ENCODE measurements around the gene MRPL36. TPM values are rescaled to one million over a fixed set of nuclear protein-coding genes. Genes with fewer than 3 reads are reported as not detected.

MRPL36 gene
- total and polyA plus RNA-seq, 7 experiments from 2014 or later = 14.1 to 77.5 (median 32.4) TPM

- ChIA-PET CTCF (interaction anchor here (0.6 kb wide), 1 partner anchor 22 kb away, joined by 5 read pairs; no protein-coding TSS in a partner anchor), POLR2A (no interaction called here)
- Histone ChIP-seq H3K27me3 (ENCODE audit: control insufficient read depth in 2 of 2, insufficient read depth in 2 of 2, low read length in 2 of 2) (no peaks in the 10 kb centered on the region), H3K4me1 (ENCODE audit: control insufficient read depth in 2 of 2, insufficient read depth in 2 of 2, low read length in 2 of 2) (peaks cover 25 to 26% of the 10 kb centered on the region in 2 donors), H3K27ac (ENCODE audit: low read depth, low read length) (no peak overlapping the region), H3K36me3 (ENCODE audit: control insufficient read depth in 2 of 3, insufficient read depth in 3 of 3, low read length in 3 of 3) (peaks cover 0 to 32% (median 4%) of the 10 kb centered on the region in 3 experiments), H3K4me3 (ENCODE audit: low read length) (no peak overlapping the region), H3K9me3 (ENCODE audit: control insufficient read depth in 2 of 3, low read length in 3 of 3) (no peaks in the 10 kb centered on the region)
- H3K4me1 Mint-ChIP-seq = peaks cover 41 to 63% (median 53%) of the 10 kb centered on the region in 7 donors
- no peak for ATAC-seq
- H3K4me3 Mint-ChIP-seq = peak overlapping the region in 5 of 10 donors; percentile 2 to 45 (median 39)
- peak overlapping the region in 5 of 9 donors; percentile 14 to 57 (median 38) for H3K27ac Mint-ChIP-seq
- H3K36me3 Mint-ChIP-seq = peaks cover 0 to 17% (median 3%) of the 10 kb centered on the region in 5 donors
- intact Hi-C loops (cut with micrococcal nuclease) = loop anchor here in 1 of 2 donors (10.0 kb wide), 1 partner anchor 1012 kb away; the partner anchor contains the start of gene ZDHHC11B
- peaks cover 0 to 3% (median 0%) of the 10 kb centered on the region in 11 donors for H3K9me3 Mint-ChIP-seq
- DNase-seq = no peak
- H3K27me3 Mint-ChIP-seq = no peaks in the 10 kb centered on the region
Measured at GRCh38 chr5:1797103-1797800, 2.4 kb downstream of the MRPL36 start.

DNA sequence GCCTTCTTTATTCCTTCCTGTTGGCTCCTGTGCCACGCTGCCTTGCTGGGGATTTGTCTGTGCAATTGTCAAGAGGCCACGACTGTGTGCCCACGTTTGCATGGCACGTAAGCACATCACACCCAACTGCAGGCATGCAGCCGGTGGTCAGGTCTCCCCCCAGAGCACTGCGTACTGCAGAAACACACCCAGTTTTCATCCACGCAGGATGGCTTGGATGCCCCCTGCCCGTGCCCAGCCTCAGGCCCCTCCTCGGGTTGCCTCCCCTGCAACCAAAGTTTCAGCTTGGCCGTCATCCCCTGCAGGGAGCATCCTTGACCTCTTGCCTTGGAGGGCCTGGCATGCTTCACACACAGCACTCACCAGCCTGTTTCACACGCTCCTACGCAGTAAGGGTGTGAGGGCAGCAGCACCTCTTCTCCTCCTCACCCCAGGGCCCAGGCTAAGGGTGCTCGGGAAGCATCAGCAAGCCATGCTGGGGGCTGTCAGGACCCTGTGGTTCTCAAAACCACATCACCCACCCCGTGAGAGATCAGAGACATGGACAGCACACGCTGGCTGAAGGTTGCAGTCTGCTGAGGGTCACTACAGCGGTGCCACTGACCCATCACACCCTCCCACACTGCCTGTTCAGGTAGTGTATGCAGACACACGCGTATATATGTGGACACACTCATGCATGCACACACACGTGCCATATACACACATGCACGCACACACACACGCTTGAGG is 3.1 kb downstream of the MRPL36 start:
- H3K27ac Mint-ChIP-seq = peak overlapping the region in 5 of 9 donors; percentile 34 to 81 (median 57)
- H3K4me3 Mint-ChIP-seq = peak overlapping the region in 3 of 10 donors; percentile 2 to 41 (median 4)
- Histone ChIP-seq H3K36me3 (ENCODE audit: control insufficient read depth in 2 of 3, insufficient read depth in 3 of 3, low read length in 3 of 3) (peaks cover 0 to 31% (median 4%) of the 10 kb centered on the region in 3 experiments), H3K4me1 (ENCODE audit: control insufficient read depth in 2 of 2, insufficient read depth in 2 of 2, low read length in 2 of 2) (peaks cover 22 to 29% of the 10 kb centered on the region in 2 donors), H3K9me3 (ENCODE audit: control insufficient read depth in 2 of 3, low read length in 3 of 3) (no peaks in the 10 kb centered on the region), H3K4me3 (ENCODE audit: low read length) (no peak overlapping the region), H3K27ac (ENCODE audit: low read depth, low read length) (no peak overlapping the region), H3K27me3 (ENCODE audit: control insufficient read depth in 2 of 2, insufficient read depth in 2 of 2, low read length in 2 of 2) (no peaks in the 10 kb centered on the region)
- H3K4me1 Mint-ChIP-seq = peaks cover 42 to 64% (median 55%) of the 10 kb centered on the region in 7 donors
- peaks cover 0 to 3% (median 0%) of the 10 kb centered on the region in 11 donors for H3K9me3 Mint-ChIP-seq
- peaks cover 0 to 19% (median 3%) of the 10 kb centered on the region in 5 donors for H3K36me3 Mint-ChIP-seq
- ChIA-PET CTCF (no interaction called here), POLR2A (no interaction called here)
- DNase-seq = no peak
- no peaks in the 10 kb centered on the region for H3K27me3 Mint-ChIP-seq
- no peak for ATAC-seq
- intact Hi-C loops (cut with micrococcal nuclease) = loop anchor here in 1 of 2 donors (10.0 kb wide), 1 partner anchor 1012 kb away; the partner anchor contains the start of gene ZDHHC11B

GRCh38 chr5:1795931-1796330 is 3.7 kb downstream of the MRPL36 start:
- ATAC-seq (no peak), DNase-seq (no peak)
- CTCF ChIA-PET = no interaction called here
- Mint-ChIP-seq H3K27me3 (no peaks in the 10 kb centered on the region), H3K4me1 (peaks cover 43 to 70% (median 58%) of the 10 kb centered on the region in 7 donors), H3K9me3 (peaks cover 0 to 3% (median 0%) of the 10 kb centered on the region in 11 donors), H3K36me3 (peaks cover 0 to 19% (median 3%) of the 10 kb centered on the region in 5 donors), H3K4me3 (no peak overlapping the region), H3K27ac (peak overlapping the region in 3 of 9 donors; percentile 34 to 81 (median 42))
- POLR2A ChIA-PET = no interaction called here
- Histone ChIP-seq H3K9me3 (ENCODE audit: control insufficient read depth in 2 of 3, low read length in 3 of 3) (no peaks in the 10 kb centered on the region), H3K4me3 (ENCODE audit: low read length) (no peak overlapping the region), H3K4me1 (ENCODE audit: control insufficient read depth in 2 of 2, insufficient read depth in 2 of 2, low read length in 2 of 2) (peaks cover 22 to 29% of the 10 kb centered on the region in 2 donors), H3K36me3 (ENCODE audit: control insufficient read depth in 2 of 3, insufficient read depth in 3 of 3, low read length in 3 of 3) (peaks cover 0 to 26% (median 4%) of the 10 kb centered on the region in 3 experiments), H3K27ac (ENCODE audit: low read depth, low read length) (no peak overlapping the region), H3K27me3 (ENCODE audit: control insufficient read depth in 2 of 2, insufficient read depth in 2 of 2, low read length in 2 of 2) (no peaks in the 10 kb centered on the region)
- intact Hi-C loops (cut with micrococcal nuclease) = loop anchor here in 1 of 2 donors (10.0 kb wide), 1 partner anchor 1011 kb away; the partner anchor contains the start of gene ZDHHC11B

- H3K9me3 Mint-ChIP-seq = peaks cover 0 to 3% (median 0%) of the 10 kb centered on the region in 11 donors
- peaks cover 22 to 27% of the 10 kb centered on the region in 2 donors for H3K4me1 ChIP-seq (ENCODE audit: control insufficient read depth in 2 of 2, insufficient read depth in 2 of 2, low read length in 2 of 2)
- H3K4me1 Mint-ChIP-seq = peaks cover 40 to 71% (median 58%) of the 10 kb centered on the region in 7 donors
- no peaks in the 10 kb centered on the region for H3K9me3 ChIP-seq (ENCODE audit: control insufficient read depth in 2 of 3, low read length in 3 of 3)
- H3K27me3 ChIP-seq (ENCODE audit: control insufficient read depth in 2 of 2, insufficient read depth in 2 of 2, low read length in 2 of 2) = no peaks in the 10 kb centered on the region
- no peak overlapping the region for H3K4me3 ChIP-seq (ENCODE audit: low read length)
- no peak overlapping the region for H3K27ac ChIP-seq (ENCODE audit: low read depth, low read length)
- peaks cover 0 to 19% (median 3%) of the 10 kb centered on the region in 5 donors for H3K36me3 Mint-ChIP-seq
- no peak for DNase-seq
- ATAC-seq = no peak
- peaks cover 0 to 26% (median 4%) of the 10 kb centered on the region in 3 experiments for H3K36me3 ChIP-seq (ENCODE audit: control insufficient read depth in 2 of 3, insufficient read depth in 3 of 3, low read length in 3 of 3)
- H3K4me3 Mint-ChIP-seq = no peak overlapping the region
- intact Hi-C loops (cut with micrococcal nuclease) = loop anchor here in 1 of 2 donors (10.0 kb wide), 1 partner anchor 1011 kb away; the partner anchor contains the start of gene ZDHHC11B
- H3K27ac Mint-ChIP-seq = peak overlapping the region in 7 of 9 donors; percentile 4 to 80 (median 44)
- H3K27me3 Mint-ChIP-seq = no peaks in the 10 kb centered on the region
- POLR2A ChIA-PET = interaction anchor here (1.0 kb wide), 1 partner anchor 8 kb away, joined by 3 read pairs; no protein-coding TSS in a partner anchor
- CTCF ChIA-PET = no interaction called here
Measured at GRCh38 chr5:1795506-1795905, 4.1 kb downstream of the MRPL36 start.

- Histone ChIP-seq H3K9me3 (ENCODE audit: control insufficient read depth in 2 of 3, low read length in 3 of 3) (no peaks in the 10 kb centered on the region), H3K4me1 (ENCODE audit: control insufficient read depth in 2 of 2, insufficient read depth in 2 of 2, low read length in 2 of 2) (peaks cover 25 to 26% of the 10 kb centered on the region in 2 donors), H3K36me3 (ENCODE audit: control insufficient read depth in 2 of 3, insufficient read depth in 3 of 3, low read length in 3 of 3) (peaks cover 0 to 26% (median 4%) of the 10 kb centered on the region in 3 experiments), H3K4me3 (ENCODE audit: low read length) (no peak overlapping the region), H3K27me3 (ENCODE audit: control insufficient read depth in 2 of 2, insufficient read depth in 2 of 2, low read length in 2 of 2) (no peaks in the 10 kb centered on the region), H3K27ac (ENCODE audit: low read depth, low read length) (no peak overlapping the region)
- Mint-ChIP-seq H3K4me1 (peaks cover 37 to 74% (median 59%) of the 10 kb centered on the region in 7 donors), H3K36me3 (peaks cover 0 to 19% (median 3%) of the 10 kb centered on the region in 5 donors), H3K4me3 (no peak overlapping the region), H3K27ac (peak overlapping the region in 7 of 9 donors; percentile 4 to 80 (median 46)), H3K9me3 (peaks cover 0 to 3% (median 0%) of the 10 kb centered on the region in 11 donors), H3K27me3 (no peaks in the 10 kb centered on the region)
- ATAC-seq (no peak), DNase-seq (no peak)
- intact Hi-C loops (cut with micrococcal nuclease) = loop anchor here (5.0 to 10.0 kb wide), 4 partner anchors 58 to 1183 kb away; partner anchors contain the start of genes CEP72 (in 1 of the 2) and ZDHHC11B (in 1 of the 2)
- CTCF ChIA-PET = no interaction called here
- POLR2A ChIA-PET = interaction anchor here (1.0 kb wide), 1 partner anchor 9 kb away, joined by 3 read pairs; no protein-coding TSS in a partner anchor
Measured at GRCh38 chr5:1794901-1795290, 4.7 kb downstream of the MRPL36 start.
